T follicular helper cell (primary cell): ENCODE measurements around the gene STAC.

Experiments used
- DNase-seq: peaks from one replicate; pipeline ENCODE4 v3.0.0-alpha.2; 2020; ENCODE audit warnings: low read depth
- total RNA-seq, 2 experiments: gene quantifications; one replicate each; lab custom pipeline; 2026; lab: John Stamatoyannopoulos, UW

STAC gene, protein sequence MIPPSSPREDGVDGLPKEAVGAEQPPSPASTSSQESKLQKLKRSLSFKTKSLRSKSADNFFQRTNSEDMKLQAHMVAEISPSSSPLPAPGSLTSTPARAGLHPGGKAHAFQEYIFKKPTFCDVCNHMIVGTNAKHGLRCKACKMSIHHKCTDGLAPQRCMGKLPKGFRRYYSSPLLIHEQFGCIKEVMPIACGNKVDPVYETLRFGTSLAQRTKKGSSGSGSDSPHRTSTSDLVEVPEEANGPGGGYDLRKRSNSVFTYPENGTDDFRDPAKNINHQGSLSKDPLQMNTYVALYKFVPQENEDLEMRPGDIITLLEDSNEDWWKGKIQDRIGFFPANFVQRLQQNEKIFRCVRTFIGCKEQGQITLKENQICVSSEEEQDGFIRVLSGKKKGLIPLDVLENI
- 0 to 0.09 reads per million in 2 experiments for total RNA-seq

DNA sequence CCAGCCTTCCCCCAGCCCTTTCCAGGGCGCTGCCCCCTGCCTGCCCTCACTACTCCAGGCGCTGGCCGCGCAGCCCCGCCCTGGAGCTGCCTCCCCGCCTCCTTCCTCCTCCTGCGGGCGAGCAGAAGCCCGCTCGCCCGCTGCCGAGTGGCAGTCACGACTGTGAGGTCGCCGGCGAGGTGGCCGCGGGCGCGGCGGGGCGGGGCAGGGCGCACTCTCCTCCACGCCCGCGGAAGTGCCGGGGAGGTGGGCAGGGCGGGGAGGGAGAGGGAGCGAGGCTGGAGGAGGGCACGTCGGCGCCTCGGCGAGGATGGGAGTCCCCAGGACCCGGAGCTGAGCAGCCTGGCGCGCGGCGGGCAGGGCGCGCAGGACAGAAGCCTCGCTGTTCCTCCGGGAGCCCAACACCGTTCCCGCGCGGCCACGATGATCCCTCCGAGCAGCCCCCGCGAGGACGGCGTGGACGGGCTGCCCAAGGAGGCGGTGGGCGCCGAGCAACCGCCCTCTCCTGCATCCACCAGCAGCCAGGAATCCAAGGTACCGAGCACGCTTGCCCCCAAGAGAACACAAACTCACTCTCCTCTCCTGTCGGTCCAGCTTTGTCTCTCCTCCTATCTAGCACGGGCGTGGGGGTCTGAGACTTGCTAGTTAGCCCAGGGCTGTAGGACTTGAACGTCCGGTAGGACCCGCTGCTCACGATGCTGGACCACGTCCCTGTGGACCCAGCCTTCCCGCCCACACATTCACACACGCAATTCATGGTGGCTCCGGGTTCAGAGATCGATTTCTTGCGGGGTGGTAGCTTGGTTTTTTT, at the start of gene STAC:
Gene STAC, plus strand, starts transcription at position 284 of the 811 bp plus-strand sequence. Its CDS starts 140 bp downstream, at position 424.
- no peak for DNase-seq

DNA sequence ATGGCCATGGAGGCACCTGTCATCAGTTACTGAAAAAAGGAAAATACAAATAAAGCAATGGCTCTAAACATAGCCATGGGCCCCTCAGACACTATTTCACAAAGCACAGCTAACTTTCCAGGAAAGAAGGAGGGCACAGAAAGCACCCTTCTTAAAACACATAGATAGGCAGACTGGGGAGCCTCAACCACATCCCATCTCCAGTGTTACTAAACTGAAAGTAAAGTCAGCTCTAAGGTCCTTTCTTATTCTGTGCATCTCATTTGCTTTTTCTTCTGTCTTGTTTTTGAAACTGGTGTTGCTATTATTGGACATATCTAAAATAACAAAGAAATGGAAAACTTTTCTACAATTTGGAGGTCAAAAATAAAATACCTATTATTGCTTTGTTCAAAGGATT, 48.2 kb upstream of the STAC start:
- no peak for DNase-seq

DNA sequence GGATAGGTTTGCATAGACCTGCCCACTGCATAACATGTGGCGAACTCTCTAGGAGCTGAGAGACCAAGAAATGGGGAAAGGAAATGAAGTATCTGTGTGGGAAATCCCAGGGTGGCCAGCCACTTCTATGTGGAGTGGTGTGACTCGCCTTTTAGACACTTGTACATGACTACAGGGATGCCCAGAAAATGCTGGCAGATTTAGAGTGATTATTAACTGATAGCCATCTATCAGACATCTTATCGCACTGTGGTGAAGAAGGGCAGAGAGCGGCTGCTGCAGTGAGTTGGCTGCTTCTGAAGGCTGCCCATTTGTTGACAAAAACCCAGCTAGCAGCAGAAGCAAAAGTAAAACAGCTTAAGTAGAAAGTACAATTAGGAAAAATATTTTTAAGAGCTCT, 18.1 kb upstream of the STAC start:
- no peak for DNase-seq

DNA sequence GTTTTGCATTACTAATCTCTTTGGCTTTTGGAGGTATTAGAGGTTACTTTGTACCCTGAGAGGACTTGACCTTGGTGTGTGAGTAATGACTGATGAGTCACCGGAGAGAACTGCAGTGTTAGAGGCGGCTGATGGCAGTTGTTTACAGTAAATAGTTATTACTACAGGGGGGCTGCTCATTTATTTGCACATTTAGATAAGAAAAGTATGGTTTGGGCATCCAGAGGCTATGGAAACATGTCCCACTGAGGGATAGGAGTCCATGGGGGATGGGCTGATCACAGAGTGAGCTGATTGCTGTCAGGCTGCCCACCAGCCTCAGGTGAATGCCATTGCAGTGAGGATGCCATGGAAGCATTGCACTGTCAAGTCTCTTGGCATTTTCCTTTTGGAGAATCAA, 17.3 kb upstream of the STAC start:
- no peak for DNase-seq

DNA sequence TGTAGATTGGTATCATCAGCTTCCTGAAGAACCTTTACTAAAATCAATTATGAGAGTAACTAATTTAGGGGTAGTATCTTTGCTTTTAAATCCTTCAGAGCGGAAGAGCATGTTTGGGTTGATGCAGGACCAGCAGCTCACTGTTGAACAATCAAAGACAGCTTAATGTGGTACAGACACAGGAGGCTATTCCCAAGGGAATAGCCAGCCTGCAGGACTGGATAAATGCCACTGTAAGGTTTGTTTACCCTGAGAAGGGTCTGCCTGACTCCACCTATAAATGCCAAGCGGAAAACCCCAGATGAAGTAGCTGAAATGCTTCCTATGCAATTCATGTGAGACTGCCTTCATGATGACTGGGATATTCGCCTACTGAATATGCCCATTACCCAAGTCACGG, 16.0 kb upstream of the STAC start:
- DNase-seq, result no peak

DNA sequence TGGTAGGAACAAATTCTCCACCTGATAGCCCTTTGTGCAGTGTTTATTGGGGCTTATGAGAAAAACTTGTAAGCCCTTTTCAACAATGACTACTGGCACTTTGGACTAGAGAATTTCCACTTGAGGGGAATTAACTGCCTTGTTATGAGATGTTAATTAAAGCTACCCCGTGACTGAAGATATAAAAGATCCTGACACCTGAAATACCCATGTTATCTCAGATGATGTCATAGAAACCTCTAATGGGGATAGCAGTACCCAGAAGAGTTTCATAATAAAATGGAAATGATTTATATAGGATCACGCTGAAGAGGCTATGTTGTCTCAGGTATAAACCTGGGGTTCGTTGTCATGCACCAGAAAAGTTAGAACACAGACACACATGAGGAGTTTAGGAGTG, 14.5 kb upstream of the STAC start:
- no peak for DNase-seq

DNA sequence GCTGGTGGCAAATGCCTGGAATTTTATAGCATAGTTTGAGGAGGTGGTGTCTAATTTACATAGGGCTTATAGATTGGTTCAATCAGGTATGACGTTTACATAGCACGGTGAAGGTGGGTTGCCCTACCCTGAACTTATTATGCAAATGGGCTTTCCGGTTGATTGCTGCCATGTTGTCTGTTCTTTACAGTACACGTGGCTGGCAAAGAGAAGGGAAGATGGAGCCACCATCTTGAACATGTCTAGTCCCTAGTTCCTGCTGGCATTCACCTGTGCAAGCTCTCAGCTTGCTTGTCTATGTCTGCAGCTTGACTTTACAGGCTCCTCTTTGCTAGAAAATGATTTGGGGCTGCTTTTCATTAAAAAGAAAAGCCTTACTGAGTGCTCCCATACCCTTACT, 14.0 kb upstream of the STAC start:
- DNase-seq, result no peak

DNA sequence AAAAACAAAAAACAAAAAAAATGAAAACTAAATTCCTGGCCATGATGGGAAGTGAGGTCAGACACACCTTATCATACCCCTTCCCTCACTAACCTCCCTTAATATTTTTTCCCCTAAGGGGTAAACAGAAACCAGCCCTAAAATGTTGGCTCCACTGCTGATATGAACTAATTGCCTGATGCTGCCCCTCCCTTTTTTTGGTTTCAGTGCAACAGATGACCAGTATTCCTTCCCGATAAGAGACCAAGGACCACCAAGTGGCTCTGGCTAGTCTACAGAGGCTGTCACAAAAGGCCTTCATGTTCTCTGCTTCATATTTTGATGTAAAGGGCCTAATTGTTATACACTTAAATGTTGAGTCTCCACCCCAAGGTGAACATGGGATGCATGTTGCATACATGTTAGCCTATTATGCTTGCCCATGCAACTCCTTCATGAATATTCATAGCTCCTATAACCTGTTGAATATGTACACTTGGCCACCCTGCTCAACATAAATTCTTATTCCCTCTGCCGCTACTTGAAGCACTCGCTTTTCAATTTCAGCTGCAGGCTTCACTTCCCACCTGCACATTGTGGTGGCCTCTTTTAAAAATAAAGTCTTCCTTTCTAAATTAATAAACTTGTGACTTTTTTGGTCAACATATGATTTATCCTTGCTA, 12.3 kb upstream of the STAC start:
- no peak for DNase-seq

DNA sequence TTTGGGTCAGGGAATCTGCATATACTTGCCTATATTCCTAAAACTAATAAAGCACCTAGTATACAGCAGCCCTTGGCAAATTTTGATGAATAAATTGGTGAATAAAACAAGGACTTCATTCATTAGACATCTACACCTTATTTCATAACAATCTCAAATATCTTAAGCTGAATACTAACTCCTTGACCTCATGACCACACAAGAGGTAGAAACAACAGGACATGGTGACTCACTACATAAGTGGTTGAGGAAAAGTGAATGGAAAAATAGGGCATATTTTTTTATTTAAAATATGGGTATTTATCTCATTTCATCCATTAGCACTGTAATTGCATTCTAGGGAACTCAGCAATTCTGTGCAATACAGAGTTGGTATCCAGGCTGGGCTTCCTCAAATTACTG, 7.8 kb upstream of the STAC start:
- DNase-seq, result no peak

DNA sequence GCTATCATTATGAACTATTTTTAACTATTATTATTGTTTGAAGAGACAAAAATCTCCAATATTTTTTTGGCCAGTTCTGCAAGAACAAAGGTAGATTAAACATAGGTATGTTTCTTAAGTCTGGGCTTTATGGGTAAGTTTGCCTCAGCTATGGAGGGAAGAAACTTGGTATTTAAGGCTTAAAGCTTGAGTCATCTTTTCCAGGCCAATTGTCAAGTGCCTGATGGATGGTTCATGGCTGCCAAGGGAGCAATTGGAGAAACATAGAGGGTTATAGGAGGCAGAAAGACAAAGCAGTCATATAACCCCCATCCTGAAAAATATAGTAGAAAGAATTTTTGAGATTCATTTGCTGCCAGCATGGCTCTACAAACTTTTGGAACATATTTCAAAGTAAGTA, 7.2 kb upstream of the STAC start:
- DNase-seq, result no peak

DNA sequence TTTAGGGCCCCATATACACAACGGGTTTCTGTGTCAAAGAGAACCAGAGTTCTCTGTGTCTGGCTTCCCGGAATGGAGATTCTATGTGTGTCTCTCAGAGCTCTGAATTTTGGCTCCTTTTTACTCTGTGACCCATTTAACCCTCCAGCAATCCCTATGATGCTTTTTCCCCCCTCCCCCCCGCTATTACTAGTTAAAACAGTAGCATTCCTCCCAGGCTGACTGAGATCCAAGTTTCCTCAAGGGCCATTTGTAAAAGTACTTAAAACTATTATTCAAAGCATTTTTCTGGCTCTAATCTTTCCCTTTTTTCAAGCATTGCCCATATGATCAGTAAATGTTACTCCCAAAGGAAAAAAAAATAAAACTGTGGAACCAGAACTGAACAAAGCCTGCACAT, 6.6 kb upstream of the STAC start:
- DNase-seq, result no peak

DNA sequence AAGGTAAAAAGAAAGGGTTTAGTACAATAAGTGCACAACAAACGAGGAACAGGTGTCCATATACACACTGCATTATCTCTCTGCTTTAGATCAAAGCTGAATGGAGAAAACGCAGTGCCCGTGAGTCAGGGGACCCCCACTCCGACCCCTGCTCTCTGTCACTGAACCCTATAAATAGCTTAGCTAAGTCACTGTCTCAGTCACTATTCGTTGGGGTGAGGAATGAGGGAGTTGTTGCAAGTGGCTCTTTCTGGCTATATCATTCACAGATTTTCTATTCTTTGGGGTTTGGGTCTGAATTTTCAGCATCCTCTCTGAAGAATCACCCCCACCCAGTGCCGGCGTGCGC, 458 bp upstream of the STAC start:
- no peak for DNase-seq

DNA sequence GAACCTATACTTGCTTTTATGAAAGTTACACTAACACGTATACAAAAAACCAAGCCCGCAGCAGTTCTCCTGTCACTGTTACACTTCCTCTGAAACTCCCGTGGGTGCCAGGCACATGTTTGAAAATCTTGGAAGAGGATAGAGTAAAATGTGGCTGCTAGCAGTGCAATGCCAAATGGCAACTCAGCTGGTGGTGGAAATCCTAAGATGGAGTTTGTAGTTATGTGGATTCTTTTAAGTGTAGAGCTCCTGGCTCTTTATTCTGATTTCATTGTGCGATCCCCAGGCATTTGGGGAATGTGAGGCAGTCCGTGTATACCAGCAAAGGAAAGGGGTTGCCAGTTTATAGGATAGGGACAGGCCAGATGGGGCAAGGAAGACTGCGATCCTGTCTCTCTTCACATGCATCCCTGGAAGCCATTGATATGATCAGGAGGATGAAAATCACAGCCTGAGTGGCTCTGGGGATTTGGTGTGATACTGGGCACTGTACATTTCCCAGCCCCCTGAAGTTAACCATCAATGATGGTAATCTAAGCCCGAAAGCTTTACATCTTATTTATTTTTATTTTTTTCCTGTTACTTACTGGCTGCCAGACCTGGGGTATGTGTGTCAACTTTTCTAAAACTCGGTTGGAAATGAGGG, 1.1 kb downstream of the STAC start:
- no peak for DNase-seq

DNA sequence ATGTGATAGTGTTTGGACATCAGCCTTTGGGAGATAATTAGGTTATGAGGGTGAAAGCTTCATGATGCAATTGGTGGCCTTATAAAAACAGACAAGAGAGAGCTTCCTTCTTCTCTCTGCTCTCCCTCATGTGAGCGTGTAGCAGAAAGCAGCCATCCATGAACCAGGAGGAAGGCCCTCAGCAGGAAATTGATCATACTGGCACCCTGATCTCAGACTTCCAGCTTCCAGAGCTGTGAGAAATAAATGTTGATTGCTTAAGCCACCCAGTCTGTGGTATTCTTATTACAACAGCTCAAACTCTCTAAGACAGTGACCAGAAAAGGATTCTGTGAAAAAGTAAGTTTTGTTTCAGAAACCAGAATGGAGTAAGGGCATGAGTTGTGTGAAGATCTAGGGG, 13.3 kb downstream of the STAC start:
- DNase-seq, result no peak

DNA sequence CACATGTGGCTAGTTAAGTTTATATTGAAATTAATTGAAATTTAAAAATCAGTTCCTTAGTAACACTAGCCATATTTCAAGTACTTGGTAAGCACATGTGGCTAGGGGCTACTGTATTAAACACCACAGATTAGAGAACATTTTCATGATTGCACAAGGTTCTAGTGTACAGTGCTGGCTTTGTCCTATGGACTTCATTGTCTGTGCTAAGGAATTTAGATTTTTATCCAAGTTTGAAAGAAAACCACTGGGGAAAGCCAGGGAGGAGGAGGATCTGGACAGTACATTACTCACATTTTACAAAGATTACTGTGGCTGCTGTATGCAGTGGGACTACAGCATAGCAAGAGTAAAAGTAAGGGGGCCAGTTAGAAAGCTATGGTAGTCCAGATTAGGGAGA, 13.9 kb downstream of the STAC start:
- no peak for DNase-seq

DNA sequence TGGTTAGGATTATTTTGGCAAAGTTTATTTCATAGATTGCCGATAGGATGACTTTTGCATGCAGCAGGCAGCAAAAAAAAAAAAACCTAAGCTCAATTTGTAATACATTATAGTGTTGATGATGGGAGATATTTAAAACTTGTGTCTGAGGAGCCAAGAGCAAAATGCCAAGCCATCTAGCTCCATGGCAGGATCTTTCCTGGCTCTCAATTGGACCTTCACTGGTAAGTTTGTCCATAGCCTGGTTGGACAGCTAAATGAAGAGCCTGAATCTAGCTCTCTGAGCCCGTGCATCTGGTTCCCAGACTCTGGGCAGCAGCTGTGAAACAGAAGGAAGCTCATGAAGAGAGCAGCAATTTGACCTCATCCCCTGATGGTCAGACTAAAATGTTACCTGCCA, 17.5 kb downstream of the STAC start:
- DNase-seq, result no peak

DNA sequence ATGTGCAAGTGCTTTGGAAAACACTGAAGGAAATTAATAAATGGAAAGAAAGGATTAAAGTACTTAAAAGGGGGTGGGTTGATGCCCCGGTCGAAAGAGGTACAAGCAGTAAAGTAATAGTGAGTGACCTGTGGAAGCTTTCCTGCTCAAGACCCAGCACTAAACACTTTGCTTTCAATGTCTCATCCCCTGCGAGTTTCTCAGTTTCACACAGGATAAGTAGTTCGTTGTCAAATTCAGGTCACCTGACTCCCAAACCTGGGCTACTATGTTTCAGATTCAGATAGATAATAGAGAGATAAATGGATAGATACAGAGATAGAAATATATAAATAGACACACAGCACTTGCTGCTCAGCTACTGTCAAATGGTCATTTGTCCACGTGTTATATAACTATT, 19.6 kb downstream of the STAC start:
- DNase-seq, result no peak

DNA sequence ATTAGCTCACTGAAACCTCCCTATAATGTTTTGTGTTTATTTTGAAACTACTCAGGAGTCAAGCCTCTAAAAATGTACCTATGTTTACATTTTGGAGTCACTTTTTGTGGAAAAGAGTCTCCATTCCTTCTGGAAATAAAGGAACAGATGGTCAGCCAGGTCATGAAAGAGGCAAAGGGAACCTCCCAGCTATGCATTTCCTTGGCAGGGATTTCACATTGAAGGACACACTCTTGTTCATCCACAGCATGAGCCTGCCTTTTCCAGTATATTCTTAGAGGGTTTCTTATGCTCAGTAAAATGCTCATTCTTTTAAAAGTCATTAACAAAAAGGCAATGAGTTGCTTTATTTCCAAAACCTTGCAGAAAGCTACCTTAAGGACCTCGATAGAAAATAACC, 20.8 kb downstream of the STAC start:
- DNase-seq, result no peak

DNA sequence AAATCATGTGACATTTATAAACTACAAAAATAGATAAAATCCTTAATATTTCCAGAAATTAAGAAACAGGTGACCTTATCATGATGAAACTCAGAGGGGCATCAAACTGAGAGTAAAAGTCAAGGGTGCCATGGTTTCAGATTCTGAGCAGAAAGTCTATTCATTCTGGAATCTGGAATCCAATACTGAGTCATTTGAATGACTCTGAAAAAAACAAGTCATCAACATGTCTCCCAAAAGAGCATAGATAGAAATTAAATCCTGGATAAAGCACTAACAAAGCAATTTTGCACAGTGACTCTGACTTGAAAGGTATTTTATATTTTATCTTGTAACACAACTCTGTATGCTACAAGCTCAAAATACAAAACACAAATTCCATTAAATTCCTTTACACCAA, 23.4 kb downstream of the STAC start:
- no peak for DNase-seq

DNA sequence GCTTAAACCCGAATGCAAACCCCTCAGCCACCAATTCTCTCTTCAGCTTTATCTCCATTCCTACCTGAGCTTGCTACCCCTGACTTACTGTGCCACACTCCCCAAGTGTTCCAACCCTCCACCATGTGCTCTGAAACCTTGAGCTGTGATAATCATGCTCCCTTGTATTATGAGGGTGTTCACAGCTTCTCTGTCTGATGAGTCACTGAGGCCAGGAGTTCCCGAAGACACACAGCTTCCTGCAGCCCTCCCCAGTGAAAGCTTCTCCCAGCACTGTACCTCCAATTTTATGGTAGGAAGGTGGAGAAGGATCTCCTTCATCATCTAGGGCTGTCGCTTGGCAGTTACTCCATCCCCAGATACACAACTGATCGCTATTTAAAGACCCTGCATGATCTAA, 24.9 kb downstream of the STAC start:
- no peak for DNase-seq

DNA sequence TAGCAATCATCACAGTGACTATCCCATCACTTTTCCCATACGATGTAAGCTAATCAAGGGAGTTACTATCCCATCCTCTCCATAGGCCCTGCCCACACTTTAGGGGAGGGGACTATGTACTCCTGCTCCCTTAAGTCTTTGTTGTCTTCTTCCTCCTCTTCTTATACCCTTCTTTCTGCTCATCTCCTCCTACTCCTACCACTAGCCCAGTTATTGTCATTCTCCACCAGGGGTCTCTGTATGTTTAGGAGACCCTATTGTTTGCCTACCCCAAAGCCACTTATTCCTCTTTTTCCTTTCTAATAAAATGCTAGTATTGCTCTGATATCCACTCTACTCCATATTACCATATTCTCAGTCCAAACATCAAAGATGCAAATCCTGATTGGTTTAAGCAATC, 27.8 kb downstream of the STAC start:
- no peak for DNase-seq

DNA sequence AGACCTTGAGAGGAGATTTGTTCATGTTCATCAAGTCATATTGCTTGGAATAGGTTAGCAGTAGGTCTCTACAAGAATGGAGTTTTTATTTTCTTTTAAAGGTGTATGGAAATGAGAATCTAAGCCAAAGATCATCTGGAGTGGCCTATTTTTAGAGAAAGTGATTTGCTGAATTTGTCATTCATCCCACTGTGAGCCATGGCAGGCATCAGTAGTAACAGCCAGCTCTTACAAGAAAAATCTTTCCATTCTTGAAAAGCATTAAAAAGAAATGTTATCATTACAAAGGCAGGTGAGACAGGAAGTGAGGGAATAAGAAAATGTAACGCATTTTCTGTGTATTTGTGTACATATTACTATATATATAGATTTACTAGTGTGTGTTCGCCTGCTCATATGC, 29.6 kb downstream of the STAC start:
- no peak for DNase-seq
